Mucosa of descending colon (tissue), 3 donors: ENCODE data around the gene KISS1R. TPM values are rescaled to one million over a fixed set of nuclear protein-coding genes. Genes with fewer than 3 reads are reported as not detected.
A peak's percentile ranks its signal among the peaks of the same experiment; 100 is the strongest.
"Not testable (repeated sequence)": the region's sequence is repeated elsewhere in the genome, so short reads cannot be mapped to it uniquely, and the experiment has no call there.

ENCODE experiments used
- ATAC-seq: fragments of 200-7000 bp; cut with Tn5 transposase; one replicate; pipeline ENCODE4 v1.9.1; 2020; ENCODE audit warnings: mild to moderate bottlenecking, moderate library complexity
- DNase-seq, 3 donors: peaks; one replicate each; pipeline ENCODE4 v3.0.0-alpha.2; 2020
- H3K36me3 ChIP-seq: fragments of 200-600 bp; one replicate; pipeline ENCODE4 v1.8.0; 2021; ENCODE audit warnings: low read depth, mild to moderate bottlenecking
- H3K4me1 ChIP-seq: fragments of 200-600 bp; one replicate; pipeline ENCODE4 v1.8.0; 2021; ENCODE audit warnings: low read depth, mild to moderate bottlenecking
- H3K4me3 ChIP-seq: fragments of 200-600 bp; one replicate; pipeline ENCODE4 v1.8.0; 2021; ENCODE audit warnings: mild to moderate bottlenecking
- H3K9me3 ChIP-seq: fragments of 200-600 bp; one replicate; pipeline ENCODE4 v1.8.0; 2021; ENCODE audit warnings: mild to moderate bottlenecking
- CTCF ChIP-seq: fragments of 200-600 bp; IDR thresholded peaks from one replicate; pipeline ENCODE4 v1.8.0; 2022; ENCODE audit warnings: antibody characterized with exemption, mild to moderate bottlenecking
- intact Hi-C, 2 donors: fragments of 100-400 bp; cut with DNase I in 1 of 2; cut with micrococcal nuclease in 1 of 2; formaldehyde crosslinking; loops; one replicate each; pipeline versions ENCODE4 v1.11.0 to v1.11.1; 2022; cut with DNase I, micrococcal nuclease
- total RNA-seq, 3 donors: library from RNA; stranded (reverse); fragmentation: NEBNext Ultra II Directional in 2 of 3; extraction: Animal tissue kit (Norgen Biotek cat#: 25700) in 2 of 3; gene quantifications; one replicate each; pipeline versions ENCODE4 v1.2.1 to v1.2.4, GENCODE V29; 2021 to 2023
- donor health status: DM: no; HTN: no; CAD: no; lungs with moderate emphysema.
- donor health status: DM: no; HTN: no; CAD: no.
- donor health status: DM: no; HTN: yes; CAD: no.

The KISS1R gene
- total RNA-seq, 3 donors from 2014 or later = not detected

DNA sequence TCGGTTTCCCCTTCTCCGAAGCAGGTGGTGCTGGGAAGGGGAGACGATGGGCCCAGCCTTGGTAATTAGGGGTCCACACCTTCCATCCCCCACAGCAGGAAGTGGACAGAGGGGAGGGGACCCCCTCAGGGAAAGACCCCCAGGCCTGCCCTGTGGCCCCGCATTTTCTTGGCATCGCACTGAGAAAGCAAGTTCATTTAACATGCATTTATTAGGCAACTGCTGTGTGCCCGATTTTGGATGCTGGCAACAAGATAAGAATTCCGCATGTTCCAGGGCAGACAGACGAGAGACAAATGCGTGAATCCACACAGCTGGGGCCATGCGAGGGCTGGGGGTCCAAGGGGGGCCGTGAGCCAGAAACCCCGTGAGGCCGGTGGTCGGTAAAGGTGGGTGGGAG lies 37.1 kb downstream of the KISS1R start:
- no peaks in the 10 kb centered on the region for H3K9me3 ChIP-seq
- H3K36me3 ChIP-seq = no peaks in the 10 kb centered on the region
- no peak for ATAC-seq
- peaks cover 28% of the 10 kb centered on the region for H3K4me1 ChIP-seq
- H3K4me3 ChIP-seq = no peak overlapping the region
- intact Hi-C loops = no loop called here
- no peak for TF ChIP-seq CTCF
- DNase-seq = no peak

DNA sequence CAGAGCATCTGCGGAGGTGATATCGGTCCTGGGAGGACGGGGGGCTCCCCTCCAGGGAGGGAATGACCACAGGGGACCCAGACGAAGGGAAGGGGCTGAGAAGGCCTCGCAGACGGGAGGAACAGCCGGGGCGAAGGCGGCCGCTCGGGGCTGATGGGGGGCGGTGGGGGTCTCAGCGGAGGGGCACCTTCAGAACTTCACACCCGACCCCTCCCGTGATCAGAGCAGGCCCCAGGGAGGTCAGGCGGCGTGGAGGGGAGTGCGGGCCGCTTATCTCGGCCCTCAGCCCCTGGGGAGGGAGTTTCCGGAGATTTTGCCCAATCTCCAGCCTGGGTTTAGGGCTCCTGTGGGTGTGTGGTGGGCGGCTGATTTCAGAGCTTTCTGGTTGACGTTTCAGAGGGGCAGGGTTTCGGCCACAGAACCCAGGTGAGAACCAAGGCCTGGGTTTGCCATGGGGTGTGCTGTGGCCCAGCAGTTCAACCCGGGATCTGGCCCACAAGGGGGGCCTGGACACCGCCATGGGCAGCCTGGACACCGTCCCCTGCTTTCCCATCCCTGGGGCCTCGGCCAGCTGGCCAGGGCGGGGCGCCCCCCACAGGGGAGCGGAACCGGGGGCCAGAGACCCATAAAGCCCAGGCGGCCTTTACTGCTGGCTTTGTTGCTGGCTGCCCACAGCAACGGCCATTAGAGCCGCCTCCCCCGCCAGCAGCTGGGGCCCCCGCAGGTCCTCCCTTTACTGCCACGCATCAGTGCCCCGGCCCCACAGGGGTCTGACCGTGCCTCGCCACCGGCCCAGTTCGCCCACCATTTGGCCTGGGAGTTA lies 37.8 kb downstream of the KISS1R start:
- Histone ChIP-seq H3K4me1 (peaks cover 28% of the 10 kb centered on the region), H3K36me3 (no peaks in the 10 kb centered on the region), H3K4me3 (no peak overlapping the region), H3K9me3 (no peaks in the 10 kb centered on the region)
- no peak for DNase-seq
- no peak for TF ChIP-seq CTCF
- no peak for ATAC-seq
- intact Hi-C loops = no loop called here

GRCh38 chr19:955803-956765 lies 39.0 kb downstream of the KISS1R start:
- ATAC-seq (peak; percentile 22), DNase-seq (peak in 1 of 3 donors; percentile 49)
- no peak for TF ChIP-seq CTCF

DNA sequence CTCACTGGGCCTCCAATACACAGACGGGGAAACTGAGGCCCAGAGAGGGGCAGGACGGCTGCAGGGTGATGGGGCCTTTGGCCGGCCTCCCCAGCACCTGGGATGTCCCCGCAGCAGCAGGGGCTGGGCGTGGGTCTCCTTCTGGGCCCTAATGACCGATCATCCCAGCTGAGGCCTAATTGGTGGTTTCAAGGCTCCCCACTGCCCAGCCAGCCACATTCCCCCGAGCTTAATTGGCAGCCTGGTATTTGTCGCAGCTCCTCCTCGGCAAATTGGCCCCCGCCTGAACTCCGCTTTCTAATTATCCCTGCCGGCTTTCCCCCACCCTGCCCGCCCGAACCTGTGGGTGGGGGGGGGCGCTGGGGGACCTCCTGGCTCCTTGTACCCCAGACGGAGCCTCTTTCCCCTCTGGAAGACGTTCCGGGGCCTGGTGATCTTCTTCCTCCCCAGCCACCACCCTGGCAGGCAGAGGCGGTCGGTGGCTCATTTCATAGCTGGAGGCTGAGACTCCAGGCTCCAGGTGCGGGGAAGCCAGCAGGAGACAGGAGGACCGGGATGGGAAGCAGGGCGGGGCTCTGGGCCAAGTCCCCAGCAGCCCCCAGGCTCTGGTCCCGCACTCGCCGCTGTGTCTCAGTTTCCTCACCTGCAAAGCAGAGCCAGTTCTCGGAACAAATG lies 39.8 kb downstream of the KISS1R start:
- DNase-seq (no peak), ATAC-seq (peak; percentile 24)
- H3K4me3 ChIP-seq = no peak overlapping the region
- no peaks in the 10 kb centered on the region for H3K36me3 ChIP-seq
- intact Hi-C loops = no loop called here
- H3K9me3 ChIP-seq = no peaks in the 10 kb centered on the region
- TF ChIP-seq CTCF = no peak
- peaks cover 28% of the 10 kb centered on the region for H3K4me1 ChIP-seq

More at GRCh38 chr19:955803-956765, 39.0 kb downstream of the KISS1R start:
- Histone ChIP-seq H3K36me3 (no peaks in the 10 kb centered on the region), H3K9me3 (no peaks in the 10 kb centered on the region), H3K4me1 (peaks cover 28% of the 10 kb centered on the region), H3K4me3 (no peak overlapping the region)
- intact Hi-C loops = no loop called here

DNA sequence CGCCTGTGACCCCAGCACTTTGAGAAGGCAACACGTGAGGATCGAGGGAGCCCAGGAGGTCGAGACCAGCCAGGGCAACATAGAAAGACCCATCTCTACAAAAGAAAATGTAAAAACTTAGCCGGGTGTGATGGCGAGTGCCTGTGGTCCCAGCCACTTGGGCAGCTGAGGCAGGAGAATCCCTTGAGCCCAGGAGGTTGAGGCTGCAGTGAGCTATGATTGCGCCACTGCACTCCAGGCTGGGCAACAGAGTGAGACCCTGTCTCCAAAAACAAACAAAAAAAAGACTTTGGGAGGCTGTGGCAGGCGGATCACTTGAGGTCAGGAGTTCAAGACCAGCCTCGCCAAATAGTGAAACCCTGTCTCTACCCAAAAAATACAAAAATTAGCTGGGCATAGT lies 40.4 kb downstream of the KISS1R start:
- H3K9me3 ChIP-seq, H3K4me3 ChIP-seq, H3K36me3 ChIP-seq, intact Hi-C loops, ATAC-seq, DNase-seq: not testable (repeated sequence)
- peaks cover 21% of the 10 kb centered on the region for H3K4me1 ChIP-seq
